SK-N-SH treated with all-trans-retinoic acid at 6 μM for 48 hours (cell line): ENCODE data around the gene NPAS1.

Experiments
- ARNTL ChIP-seq: fragments of 450-650 bp; formaldehyde crosslinking; IDR thresholded peaks from 2 replicates; pipeline ENCODE4 v1.5.0; 2020; ENCODE audit warnings: low read depth, mild to moderate bottlenecking, moderate library complexity, borderline replicate concordance
- GLIS3 ChIP-seq: fragments of 250-450 bp; sonication (Bioruptor Pico); IDR thresholded peaks from 2 replicates; pipeline ENCODE4 v1.5.0; 2020; ENCODE audit warnings: mild to moderate bottlenecking, moderate library complexity
- OSR1 ChIP-seq: fragments of 250-450 bp; sonication (Bioruptor Pico); IDR thresholded peaks from 2 replicates; pipeline ENCODE4 v1.8.0; 2022; ENCODE audit warnings: moderate library complexity, mild to moderate bottlenecking, inconsistent platforms
- POU6F1 ChIP-seq: fragments of 250-450 bp; sonication (Bioruptor Pico); IDR thresholded peaks from 2 replicates; pipeline ENCODE4 v1.8.0; 2021; ENCODE audit warnings: low read depth, mild to moderate bottlenecking, moderate library complexity, borderline replicate concordance
- PPARA ChIP-seq: fragments of 250-450 bp; sonication (Bioruptor Pico); IDR thresholded peaks from 2 replicates; pipeline ENCODE4 v1.5.0; 2020; ENCODE audit warnings: mild to moderate bottlenecking, borderline replicate concordance
- ZC3H10 ChIP-seq: fragments of 250-450 bp; sonication (Bioruptor Pico); IDR thresholded peaks from 2 replicates; pipeline ENCODE4 v1.5.1; 2021; ENCODE audit warnings: mild to moderate bottlenecking, moderate library complexity
- ZFP3 ChIP-seq: fragments of 250-450 bp; sonication (Bioruptor Pico); IDR thresholded peaks from 2 replicates; pipeline ENCODE4 v1.5.0; 2020; ENCODE audit warnings: mild to moderate bottlenecking, moderate library complexity
- ZNF565 ChIP-seq: fragments of 450-650 bp; formaldehyde crosslinking; conservative IDR thresholded peaks from 2 replicates; pipeline ENCODE4 v1.5.0; 2020; ENCODE audit warnings: low read depth, mild to moderate bottlenecking, moderate library complexity
- ZNF70 ChIP-seq: fragments of 450-650 bp; formaldehyde crosslinking; IDR thresholded peaks from 2 replicates; pipeline ENCODE4 v1.5.0; 2020; ENCODE audit warnings: mild to moderate bottlenecking, moderate library complexity

- TF ChIP-seq ZC3H10 (CRISPR knock-in tag), result no peak
- TF ChIP-seq PPARA (CRISPR knock-in tag), result no peak
- no peak for TF ChIP-seq OSR1 (CRISPR knock-in tag)
- TF ChIP-seq ZNF565 (CRISPR knock-in tag), result no peak
- TF ChIP-seq GLIS3 (CRISPR knock-in tag), result no peak
- no peak for TF ChIP-seq ZNF70 (CRISPR knock-in tag)
- TF ChIP-seq ARNTL (CRISPR knock-in tag), result no peak
- TF ChIP-seq ZFP3, result no peak
- TF ChIP-seq POU6F1 (CRISPR knock-in tag), result no peak
Observed at GRCh38 chr19:47073574-47073973, 53.9 kb downstream of the NPAS1 start.
